GM21526 (cell line): ENCODE measurements around the gene NEXN.
"Not testable (repeated sequence)": the region's sequence is repeated elsewhere in the genome, so short reads cannot be mapped to it uniquely, and the experiment has no call there.

ENCODE experiments used
- ATAC-seq: cut with Tn5 transposase; IDR thresholded peaks from one replicate; pipeline ENCODE4 v1.9.1; 2021; ENCODE audit warnings: moderate library complexity; ENCODE audit not compliant: unreplicated experiment, low FRiP score

Gene NEXN

DNA sequence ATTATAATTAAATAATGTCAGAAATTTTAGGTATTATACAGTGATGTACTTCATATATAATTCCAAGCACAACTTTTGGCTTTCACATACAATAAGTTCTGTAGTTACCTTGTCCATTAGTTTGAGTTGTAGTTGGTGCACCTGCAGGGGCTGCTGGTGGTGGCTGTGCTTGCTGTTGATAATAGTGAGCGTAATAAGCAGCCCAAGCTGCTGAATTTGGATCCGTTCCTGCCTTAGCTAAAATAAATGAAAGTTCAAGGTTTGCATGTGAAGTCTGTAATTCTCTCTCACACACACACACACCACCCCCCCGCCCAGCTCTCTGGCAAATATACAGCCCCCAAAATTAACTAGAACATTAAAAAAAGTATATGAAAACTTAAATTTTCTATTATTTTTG lies 68.0 kb downstream of the NEXN start:
- no peak for ATAC-seq

DNA sequence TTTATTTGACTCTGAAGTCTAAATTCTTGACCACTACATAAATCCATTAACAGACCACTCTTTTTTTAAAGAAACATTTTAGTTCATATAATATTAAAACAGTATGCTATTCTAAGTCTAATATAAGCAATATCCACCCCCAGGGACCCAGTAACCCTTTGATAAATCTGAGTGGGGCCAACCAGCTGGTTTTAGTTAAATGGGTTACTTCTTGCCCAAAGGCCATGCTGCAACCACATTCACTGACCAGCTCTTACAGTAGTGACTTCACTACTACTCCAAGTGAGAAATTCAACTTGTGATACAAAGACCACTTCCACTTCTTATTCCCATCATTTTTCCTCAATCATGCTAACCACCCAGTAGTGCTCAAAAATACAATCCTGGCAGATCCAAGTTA lies 70.0 kb downstream of the NEXN start:
- no peak for ATAC-seq

DNA sequence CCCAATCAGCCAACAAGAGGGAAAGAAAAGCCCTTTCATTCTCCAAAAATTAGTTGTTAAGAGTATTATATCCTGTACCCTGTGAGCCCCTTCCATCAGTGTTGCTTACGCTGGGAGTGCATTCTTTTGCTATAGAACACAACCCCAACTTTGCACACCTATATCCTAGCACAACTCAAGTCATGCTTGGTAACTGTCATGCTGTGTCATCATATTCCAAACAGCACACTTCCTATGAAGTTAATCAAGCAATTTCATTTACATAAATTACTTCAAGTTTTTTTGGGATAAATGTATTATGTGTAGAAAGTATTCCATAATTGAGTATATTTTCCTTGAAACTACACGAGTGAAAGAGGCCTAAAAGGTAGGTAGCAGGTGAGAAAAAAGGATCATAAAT lies 70.4 kb downstream of the NEXN start:
- no peak for ATAC-seq

DNA sequence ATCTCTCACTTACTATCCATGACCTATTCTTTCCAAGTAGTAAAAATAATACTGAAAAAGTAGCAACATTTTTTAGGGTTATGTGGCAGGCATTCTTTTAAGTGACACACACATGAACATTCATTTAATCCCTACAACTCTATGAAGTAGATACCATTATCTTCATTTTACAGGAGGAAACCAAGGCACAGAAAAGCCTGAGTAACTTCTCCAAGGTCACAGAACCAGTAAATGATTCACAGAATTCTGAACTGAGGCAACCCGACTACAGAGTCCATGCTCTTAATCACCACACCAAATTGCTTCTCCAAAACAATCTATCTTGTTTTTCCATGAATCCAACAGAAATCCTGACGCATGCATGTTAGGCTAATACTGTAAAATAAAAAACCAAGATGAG lies 73.0 kb downstream of the NEXN start:
- no peak for ATAC-seq

DNA sequence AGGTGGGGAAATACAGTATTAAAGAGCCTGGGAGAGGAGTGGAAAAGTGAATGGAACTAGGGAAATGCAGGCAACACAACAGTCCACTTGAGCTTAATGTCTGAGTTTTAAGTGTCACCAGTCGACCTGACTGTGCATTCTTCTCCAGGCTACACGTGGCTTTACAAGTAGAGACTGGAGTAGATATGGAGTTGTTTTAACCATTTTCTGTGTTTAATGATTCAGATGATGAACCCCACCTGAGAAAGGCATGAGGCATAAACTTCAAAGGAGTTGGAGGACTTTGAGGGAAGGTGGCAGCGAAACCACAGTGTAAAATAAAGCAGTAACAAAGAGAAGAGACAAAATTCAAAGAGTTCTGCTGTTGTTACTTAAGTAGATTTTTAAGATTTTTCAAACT lies 77.9 kb downstream of the NEXN start:
- ATAC-seq = no peak

DNA sequence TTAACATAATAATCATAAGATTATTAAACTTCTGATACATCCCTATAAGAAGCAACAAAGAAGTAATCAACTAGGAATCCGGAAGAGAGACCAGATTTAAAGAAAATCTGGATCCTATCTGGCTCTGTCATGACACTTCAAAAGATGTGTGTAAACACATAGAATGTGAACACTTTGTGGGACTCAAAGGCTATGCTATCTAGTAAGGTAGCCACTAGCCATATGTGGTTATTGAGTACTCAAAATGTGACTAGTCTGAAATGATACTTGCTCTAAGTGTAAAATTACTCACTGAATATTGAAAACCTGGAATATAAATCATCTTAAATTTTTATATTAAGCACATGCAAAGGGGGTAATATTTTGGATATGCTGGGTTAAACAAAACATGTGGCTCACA lies 81.8 kb downstream of the NEXN start:
- ATAC-seq = no peak

DNA sequence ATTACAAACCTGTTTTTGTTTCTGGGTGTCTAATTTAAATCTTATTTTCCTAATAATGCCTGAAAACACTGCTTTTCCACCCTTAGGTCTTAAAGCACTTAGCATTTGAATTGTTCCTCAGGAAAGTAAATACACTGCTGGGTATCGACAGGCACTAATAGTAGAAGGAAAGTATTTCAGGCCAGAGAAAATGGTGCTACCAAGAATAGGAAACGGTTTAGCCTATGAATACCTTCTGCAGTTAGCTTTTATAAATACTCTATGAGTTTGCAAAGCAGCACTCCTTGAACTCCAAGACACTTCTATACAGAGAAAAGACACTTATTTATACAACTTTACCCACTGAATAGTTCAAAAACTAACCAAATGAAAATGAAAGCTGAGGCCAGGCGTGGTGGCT lies 83.7 kb downstream of the NEXN start:
- ATAC-seq = no peak

DNA sequence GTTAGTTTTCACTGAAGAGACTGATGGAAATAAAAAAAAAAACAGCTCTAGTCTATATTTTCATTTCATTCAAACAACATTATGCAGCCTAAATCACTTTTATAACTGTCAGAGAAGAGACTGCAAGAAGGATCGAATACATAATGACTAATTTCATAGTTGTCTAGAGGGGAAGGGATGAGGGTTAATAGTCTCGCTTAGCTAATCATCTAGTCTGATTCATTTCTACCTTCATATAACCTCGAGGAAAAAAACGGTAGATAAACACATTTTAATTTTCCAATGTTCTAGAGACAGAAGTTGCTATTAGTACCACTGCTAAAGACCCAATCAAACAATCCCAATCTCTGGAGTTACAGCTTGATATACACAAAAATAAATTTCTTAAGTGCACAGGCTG lies 87.0 kb downstream of the NEXN start:
- ATAC-seq = no peak

DNA sequence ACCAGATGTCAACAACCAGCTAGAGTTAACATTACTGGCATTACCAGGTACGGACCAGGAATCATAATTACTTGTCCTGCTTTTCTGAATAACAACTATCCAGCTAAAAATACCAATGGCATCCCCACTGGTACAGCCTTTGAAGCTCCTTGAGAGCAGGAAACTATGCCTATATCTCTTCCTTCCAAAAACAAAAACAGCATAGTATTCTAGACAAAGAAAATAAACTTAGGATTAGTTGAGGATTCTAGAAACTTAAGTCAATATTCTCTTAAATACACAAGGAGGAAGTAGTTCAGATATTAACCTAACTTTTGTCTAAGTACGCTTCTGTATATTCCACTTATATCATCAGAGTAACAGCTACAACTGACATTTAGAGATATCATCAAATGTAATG lies 87.5 kb downstream of the NEXN start:
- no peak for ATAC-seq

DNA sequence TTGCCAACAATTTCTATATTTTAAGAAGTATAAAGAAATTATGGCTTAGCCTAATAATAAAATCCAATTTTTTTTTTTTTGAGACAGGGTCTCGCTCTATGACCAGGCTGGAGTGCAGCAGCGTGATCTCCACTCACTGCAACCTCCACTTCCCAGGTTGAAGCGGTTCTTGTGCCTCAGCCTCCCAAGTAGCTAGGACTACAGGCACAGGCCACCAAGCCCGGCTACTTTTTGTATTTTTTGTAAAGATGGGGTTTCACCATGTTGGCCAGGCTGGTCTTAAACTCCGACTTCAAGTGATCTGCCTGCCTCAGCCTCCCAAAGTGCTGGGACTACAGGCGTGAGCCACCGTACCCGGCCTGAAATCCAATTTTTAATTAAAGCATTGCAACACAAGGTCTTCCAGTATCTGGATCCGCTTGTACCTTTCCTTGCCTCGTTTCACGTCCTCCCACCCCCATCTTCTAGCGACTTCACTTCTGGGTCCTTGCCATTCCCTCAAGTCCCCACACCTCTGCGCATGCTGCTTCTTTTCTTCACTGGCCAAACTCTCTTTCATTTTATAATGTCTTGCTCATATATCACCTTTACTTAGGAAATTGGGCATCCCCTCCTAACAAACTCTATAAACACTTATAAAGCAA lies 88.1 kb downstream of the NEXN start:
- ATAC-seq = no peak

DNA sequence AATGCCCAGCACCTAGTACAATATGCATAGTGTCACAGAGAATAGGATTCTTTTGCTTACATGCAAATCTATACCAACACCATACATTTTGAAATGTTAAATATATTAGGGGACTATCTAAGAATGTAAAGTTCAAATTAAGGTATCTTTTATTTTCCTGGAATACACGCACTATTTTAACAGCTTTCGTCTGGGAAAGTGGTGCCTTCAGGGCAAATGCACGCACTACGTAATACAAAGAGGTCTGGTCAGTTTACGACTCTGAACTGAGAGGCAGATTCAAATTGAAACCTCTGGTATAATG lies 89.5 kb downstream of the NEXN start:
- peak; percentile 0 for ATAC-seq

DNA sequence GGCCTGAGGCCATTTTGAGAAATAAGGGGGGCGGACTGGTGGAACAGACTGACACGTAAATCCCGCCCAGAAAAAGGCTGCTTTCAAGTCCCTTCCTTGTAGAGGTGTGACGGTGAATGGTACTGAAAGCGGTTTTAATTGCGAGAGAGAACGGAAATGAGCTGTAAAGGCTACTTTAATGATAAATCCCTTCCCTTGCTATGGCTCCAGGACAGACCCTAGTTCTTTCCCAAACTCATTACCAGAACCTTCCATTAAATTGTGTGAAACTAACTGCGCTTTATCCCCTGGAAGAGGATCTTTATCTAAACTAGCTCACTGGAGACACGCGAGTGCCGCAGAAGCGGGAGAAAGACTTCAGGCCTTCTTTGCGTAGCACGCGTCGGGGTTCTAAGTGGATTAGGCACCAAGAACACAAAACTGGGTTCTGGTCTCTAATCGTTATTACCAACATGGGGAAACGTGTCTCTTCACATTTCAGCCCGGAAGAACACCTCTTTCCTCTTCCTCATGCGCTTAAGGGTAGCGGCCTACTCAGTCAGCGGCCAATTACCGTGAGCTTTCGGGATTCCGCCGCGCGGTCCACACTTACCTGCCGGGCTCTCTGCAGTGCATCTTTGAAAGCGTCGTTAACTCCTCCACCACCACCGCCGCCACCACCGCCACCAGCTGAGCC lies 90.0 kb downstream of the NEXN start:
- peak; percentile 68 for ATAC-seq

DNA sequence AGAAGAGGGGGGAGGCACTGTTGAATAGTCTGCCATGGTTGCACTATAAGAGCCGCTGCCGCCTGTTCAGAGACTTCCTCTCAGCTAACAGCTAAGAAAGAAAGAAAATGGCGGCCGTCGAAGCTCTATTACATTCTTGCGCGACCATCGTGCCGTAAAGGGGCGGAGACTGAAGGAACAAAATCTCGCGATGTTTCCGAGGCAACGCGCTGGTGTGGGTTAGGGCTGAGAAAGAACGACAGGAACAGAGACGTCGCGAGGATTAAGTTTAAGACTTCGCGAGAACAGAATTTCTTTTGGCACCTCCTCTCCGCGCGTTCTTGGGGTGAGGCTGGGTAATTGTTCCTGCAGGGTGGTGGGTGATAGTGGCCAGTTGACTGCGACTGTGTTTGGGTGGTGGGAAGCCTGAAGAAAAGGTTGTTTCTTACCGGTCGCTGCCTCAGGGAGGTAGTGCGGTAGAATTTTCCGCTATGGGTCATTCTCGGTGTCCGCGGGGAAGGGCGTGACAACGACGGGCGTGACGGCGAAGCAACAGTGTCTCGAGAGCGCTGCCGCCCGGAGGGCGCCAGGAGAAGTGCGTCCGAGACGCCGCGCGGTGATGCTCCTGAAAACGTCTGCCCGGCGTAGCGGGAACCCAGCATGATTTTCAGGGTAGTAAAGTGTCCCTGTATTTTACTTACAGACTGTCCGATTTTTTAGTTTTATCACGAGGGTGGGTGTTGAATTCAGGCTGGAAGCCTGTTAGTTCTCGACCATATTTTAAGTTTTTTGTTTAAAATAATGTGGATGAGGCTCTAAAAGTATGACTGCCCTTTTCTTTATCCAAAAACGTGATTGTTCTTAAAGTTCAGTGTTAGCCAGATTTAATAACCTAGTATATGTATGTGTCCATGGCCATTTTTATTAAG lies 90.8 kb downstream of the NEXN start, which contains the start of gene FUBP1:
TSS of gene FUBP1 (minus strand) at position 104 of the 908 bp plus-strand sequence. CDS start at position 36, 68 bp downstream.
- ATAC-seq = peak; percentile 81

DNA sequence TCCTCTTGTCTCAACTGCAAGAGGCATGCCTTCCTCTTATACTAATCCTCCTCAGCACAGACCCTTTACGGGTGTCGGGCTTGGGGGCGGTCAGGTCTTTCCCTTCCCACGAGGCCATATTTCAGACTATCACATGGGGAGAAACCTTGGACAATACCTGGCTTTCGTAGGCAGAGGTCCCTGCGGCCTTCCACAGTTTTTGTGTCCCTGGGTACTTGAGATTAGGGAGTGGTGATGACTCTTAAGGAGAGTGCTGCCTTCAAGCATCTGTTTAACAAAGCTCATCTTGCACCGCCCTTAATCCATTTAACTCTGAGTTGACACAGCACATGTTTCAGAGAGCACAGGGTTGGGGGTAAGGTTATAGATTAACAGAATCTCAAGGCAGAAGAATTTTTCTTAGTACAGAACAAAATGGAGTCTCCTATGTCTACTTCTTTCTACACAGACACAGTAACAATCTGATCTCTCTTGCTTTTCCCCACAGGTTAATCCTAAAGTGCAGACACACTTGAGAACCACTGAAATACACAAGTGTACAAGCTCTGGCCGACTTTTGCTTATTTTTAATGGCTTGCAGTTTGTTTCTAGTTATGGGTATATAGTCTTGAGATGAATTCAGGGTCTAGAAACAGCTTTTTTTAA lies 95.0 kb downstream of the NEXN start:
- ATAC-seq = not testable (repeated sequence)

DNA sequence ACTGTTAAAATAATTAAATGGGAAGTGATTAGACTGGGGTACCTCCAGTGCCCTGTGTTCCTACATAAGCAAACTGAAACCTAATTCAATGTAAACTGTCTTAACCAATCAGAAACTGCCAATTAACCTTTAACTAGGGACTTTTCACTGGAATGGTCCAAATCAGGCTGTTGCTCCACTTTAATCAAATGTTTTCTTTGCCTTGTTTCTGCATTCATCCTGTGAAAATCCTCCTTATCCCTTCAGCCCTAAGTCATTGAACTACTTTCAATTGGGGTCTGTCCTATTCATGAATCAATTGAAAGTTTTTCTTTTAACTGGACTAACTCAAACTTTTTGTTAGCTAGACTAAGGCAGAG lies 95.6 kb downstream of the NEXN start:
- ATAC-seq = no peak

DNA sequence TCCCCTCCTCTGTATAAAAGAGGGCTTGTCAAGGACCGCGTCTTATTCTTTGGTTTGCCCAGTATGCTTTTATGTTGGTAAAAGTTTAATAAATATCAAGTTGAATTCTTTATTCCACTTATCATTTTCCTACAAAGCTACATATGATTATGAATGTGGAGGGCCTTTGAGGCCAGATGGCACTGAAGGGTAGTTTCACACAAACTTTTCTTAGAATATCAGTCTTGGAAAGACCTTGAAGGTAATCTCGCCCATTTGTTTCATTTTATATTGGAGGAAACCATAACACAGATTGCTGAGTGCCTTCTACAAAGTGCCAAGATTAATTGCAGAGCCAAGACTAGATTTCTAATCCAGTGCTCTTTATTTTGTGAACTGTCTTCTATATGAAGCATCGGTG lies 96.2 kb downstream of the NEXN start:
- ATAC-seq = no peak

DNA sequence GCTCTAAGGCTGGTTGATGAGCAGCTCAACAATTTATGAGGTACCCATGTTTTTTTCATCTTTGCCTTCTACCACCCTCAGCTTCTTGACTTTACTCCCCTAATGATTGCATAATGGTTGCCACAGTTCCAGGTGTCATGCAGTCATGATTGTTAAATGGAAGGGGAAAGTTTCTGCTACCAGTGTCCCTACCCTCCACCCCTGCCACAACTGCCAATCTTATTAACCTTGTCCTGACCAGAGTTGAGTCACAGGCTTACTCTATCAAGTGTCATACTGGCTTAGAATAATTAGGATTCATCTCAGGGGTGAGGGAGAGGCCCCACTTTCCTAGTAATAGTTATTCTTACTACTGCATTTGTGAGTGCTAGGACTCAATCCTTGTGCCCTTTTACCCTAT lies 98.4 kb downstream of the NEXN start:
- ATAC-seq = no peak

DNA sequence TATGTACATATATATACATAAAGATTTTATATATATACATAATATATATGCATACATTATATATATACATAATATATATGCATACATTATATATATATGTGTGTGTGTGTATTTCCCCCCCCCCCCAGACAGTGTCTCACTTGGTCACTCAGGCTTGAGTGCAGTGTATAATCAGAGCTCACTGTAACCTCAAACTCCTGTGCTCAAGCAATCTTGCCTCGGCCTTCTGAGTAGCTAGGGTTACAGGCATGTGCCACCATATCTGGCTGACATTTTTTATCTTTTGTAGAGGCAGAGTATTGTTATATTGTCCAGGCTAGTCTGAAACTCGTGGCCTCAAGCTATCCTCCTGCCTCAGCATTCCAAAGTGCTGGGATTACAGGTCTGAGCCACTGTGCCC lies 99.5 kb downstream of the NEXN start:
- no peak for ATAC-seq

DNA sequence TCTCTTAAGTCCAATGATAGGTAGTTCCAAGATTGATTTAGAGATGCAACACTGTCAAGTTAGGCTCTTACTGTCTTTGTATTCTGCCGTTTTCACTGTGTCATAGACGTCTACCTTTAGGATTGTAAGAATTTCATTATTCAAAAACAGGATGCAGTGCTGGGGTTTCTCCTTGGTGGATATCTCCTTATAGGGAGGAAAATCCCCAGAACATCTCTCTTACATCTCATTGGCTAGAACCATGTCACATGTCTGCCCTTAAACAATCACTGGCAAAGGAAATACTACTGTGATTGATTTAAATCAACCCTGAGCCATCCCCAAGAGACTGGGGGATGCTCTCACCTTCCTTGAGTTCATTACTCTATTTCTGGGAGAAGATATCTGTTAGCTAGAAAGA lies 101.3 kb downstream of the NEXN start:
- no peak for ATAC-seq

DNA sequence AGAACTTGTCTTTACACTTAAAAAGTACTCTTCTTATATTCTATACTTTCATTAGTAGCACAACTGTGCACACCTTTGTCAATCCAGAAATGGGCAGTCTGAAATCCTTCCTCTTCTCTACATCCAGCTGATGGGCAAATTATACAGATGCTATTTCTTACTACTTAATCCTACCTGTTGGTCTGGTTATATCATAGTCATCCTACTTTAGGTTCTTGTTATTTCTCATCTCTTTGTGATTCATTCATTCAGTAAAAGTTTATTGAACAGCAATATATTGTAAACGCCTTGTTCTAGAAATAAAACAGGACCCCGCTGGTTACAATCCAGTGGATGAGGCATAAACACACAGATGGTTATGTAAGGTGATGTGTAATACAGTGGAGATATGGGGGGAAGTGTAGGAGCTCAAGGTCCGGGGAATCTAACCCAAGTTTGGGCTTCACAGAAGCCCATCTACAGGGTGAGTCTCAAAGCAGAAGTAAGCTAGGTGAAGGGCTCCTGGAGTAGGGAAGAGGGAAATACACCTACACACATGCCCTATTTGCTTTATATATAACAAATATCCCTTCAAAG lies 102.3 kb downstream of the NEXN start:
- no peak for ATAC-seq

DNA sequence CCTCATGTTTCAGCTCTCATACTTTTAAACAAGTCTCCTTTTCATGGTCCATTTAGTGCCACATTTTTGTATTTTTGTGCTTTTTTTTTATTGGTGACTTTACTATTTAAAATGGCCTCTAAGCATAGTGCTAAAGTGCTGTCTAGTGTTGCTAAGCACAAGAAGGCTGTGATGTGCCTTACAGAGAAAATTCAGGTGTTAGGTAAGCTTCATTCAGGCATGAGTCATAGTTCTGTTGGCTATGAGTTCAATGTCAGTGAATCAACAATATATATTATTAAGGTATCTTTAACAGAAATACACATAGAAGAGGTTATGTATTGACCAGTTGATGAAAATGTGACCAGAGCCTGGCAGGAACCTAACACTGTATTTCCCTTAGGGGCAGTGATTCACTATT lies 103.2 kb downstream of the NEXN start:
- ATAC-seq = no peak
